CD4-positive, alpha-beta memory T cell (primary cell): ENCODE measurements around the gene POLR2E. TPM values are rescaled to one million over a fixed set of nuclear protein-coding genes. Genes with fewer than 3 reads are reported as not detected.

Experiments
- CTCF ChIA-PET: fragments of 350-600 bp; sonication (Branson Sonifier 250); formaldehyde crosslinking; loops from one replicate; lab custom pipeline; 2021; ENCODE audit warnings: inconsistent platforms; ENCODE audit not compliant: partially characterized antibody; lab: Charles Lee
- POLR2A ChIA-PET: fragments of 350-600 bp; sonication (Branson Sonifier 250); formaldehyde crosslinking; loops from one replicate; lab custom pipeline; 2021; ENCODE audit not compliant: partially characterized antibody; lab: Charles Lee
- DNase-seq, 5 donors: peaks; one replicate each; pipeline versions ENCODE4 v3.0.0 to v3.0.0-alpha.2; 2020 to 2022; ENCODE audit warnings: mixed read lengths in 1 of 5
- H3K27ac ChIP-seq: one replicate; pipeline ENCODE4 v1.7.0; 2013; ENCODE audit warnings: low read depth, low read length
- H3K27me3 ChIP-seq: 2 replicates; pipeline ENCODE4 v1.7.0; 2013; ENCODE audit warnings: mild to moderate bottlenecking, low read length, moderate library complexity; ENCODE audit not compliant: insufficient read depth
- H3K36me3 ChIP-seq: 2 replicates; pipeline ENCODE4 v1.7.0; 2013; ENCODE audit warnings: mild to moderate bottlenecking, low read length, moderate library complexity; ENCODE audit not compliant: insufficient read depth
- H3K4me1 ChIP-seq: 2 replicates; pipeline ENCODE4 v1.7.0; 2013; ENCODE audit warnings: mild to moderate bottlenecking, low read length, moderate library complexity; ENCODE audit not compliant: insufficient read depth
- H3K4me3 ChIP-seq, 2 donors: one replicate each; pipeline ENCODE4 v1.7.0; 2013; ENCODE audit warnings: low read length in 2 of 2, mild to moderate bottlenecking in 1 of 2
- H3K9me3 ChIP-seq, 2 donors: one replicate each; pipeline ENCODE4 v1.7.0; 2013; ENCODE audit warnings: low read length in 2 of 2, control low read depth in 1 of 2; ENCODE audit not compliant: control insufficient read depth in 1 of 2
- H3K27ac Mint-ChIP-seq, 7 donors: one replicate each; pipeline ENCODE4 v1.8.0; 2020 to 2021; ENCODE audit warnings: mixed read lengths in 7 of 7, mild to moderate bottlenecking in 6 of 7, inconsistent platforms in 3 of 7, moderate library complexity in 3 of 7
- H3K27me3 Mint-ChIP-seq, 2 donors: one replicate each; pipeline ENCODE4 v1.8.0; 2020 to 2021; ENCODE audit warnings: mixed read lengths in 2 of 2
- H3K36me3 Mint-ChIP-seq, 2 donors: one replicate each; pipeline ENCODE4 v1.8.0; 2020 to 2021; ENCODE audit warnings: mixed read lengths in 2 of 2, inconsistent platforms in 1 of 2, mild to moderate bottlenecking in 1 of 2
- H3K4me1 Mint-ChIP-seq, 4 donors: one replicate each; pipeline ENCODE4 v1.8.0; 2020 to 2021; ENCODE audit warnings: mixed read lengths in 4 of 4, mild to moderate bottlenecking in 1 of 4
- H3K4me3 Mint-ChIP-seq, 8 donors: one replicate each; pipeline ENCODE4 v1.8.0; 2020 to 2021; ENCODE audit warnings: mixed read lengths in 8 of 8, mild to moderate bottlenecking in 7 of 8, moderate library complexity in 6 of 8, inconsistent platforms in 3 of 8
- H3K9me3 Mint-ChIP-seq, 8 donors: one replicate each; pipeline ENCODE4 v1.8.0; 2020 to 2021; ENCODE audit warnings: mixed read lengths in 8 of 8, mild to moderate bottlenecking in 5 of 8, inconsistent platforms in 3 of 8, moderate library complexity in 1 of 8
- intact Hi-C: fragments of 100-400 bp; cut with micrococcal nuclease; formaldehyde crosslinking; loops from one replicate; pipeline ENCODE4 v1.15.1; 2023
- polyA plus RNA-seq, 2 donors: library from polyadenylated mRNA; unstranded; fragments of 300-500 nt; fragmentation: Illumina TruSeq; gene quantifications; one replicate each; pipeline ENCODE4 v1.2.3, GENCODE V29; 2021
- total RNA-seq, 2 experiments: library from RNA; stranded (reverse); gene quantifications; one replicate each; pipeline ENCODE4 v1.2.3, GENCODE V29; 2021

Gene POLR2E
- total and polyA plus RNA-seq, 4 experiments from 2014 or later: 76.0 to 197 (median 124) TPM

- no peak for DNase-seq
- H3K4me1 Mint-ChIP-seq: peaks cover 20 to 73% (median 36%) of the 10 kb centered on the region in 4 donors
- H3K36me3 Mint-ChIP-seq: peaks cover 32 to 55% of the 10 kb centered on the region in 2 donors
Measured at GRCh38 chr19:1085676-1086442, 9.3 kb downstream of the POLR2E start.

GRCh38 chr19:1085053-1085658, 10.0 kb downstream of the POLR2E start:
- peaks cover 70% of the 10 kb centered on the region for H3K36me3 ChIP-seq
- no peak overlapping the region for H3K27ac ChIP-seq
- DNase-seq: peak in 1 of 5 donors; percentile 12
- peaks cover 89% of the 10 kb centered on the region for H3K4me1 ChIP-seq
- POLR2A ChIA-PET: interaction anchor here (1.0 to 57.1 kb wide), 8 partner anchors 1 to 109 kb away, joined by 3 to 3893 read pairs (median 12); partner anchors contain the start of genes ABCA7, ARHGAP45, CNN2 and GPX4
- no peaks in the 10 kb centered on the region for H3K27me3 ChIP-seq
- intact Hi-C loops: no loop called here
- Mint-ChIP-seq H3K27ac (peak overlapping the region; percentile 42 to 89 (median 80)), H3K4me3 (peak overlapping the region in 5 of 8 donors; percentile 17 to 57 (median 52)), H3K36me3 (peaks cover 33 to 58% of the 10 kb centered on the region in 2 donors), H3K27me3 (no peaks in the 10 kb centered on the region), H3K9me3 (peaks cover 0 to 9% (median 0%) of the 10 kb centered on the region in 8 donors), H3K4me1 (peaks cover 20 to 78% (median 36%) of the 10 kb centered on the region in 4 donors)
- no peaks in the 10 kb centered on the region for H3K9me3 ChIP-seq
- CTCF ChIA-PET: interaction anchor here (1.1 to 17.9 kb wide), 4 partner anchors 9 to 27 kb away, joined by 3 to 219 read pairs (median 19); partner anchors contain the start of gene ARHGAP45
- H3K4me3 ChIP-seq: no peak overlapping the region

More at GRCh38 chr19:1085676-1086442, 9.3 kb downstream of the POLR2E start:
- Mint-ChIP-seq H3K27ac (peak overlapping the region in 5 of 7 donors; percentile 12 to 87 (median 85)), H3K27me3 (no peaks in the 10 kb centered on the region), H3K4me3 (peak overlapping the region in 1 of 8 donors; percentile 57), H3K9me3 (peaks cover 0 to 9% (median 0%) of the 10 kb centered on the region in 8 donors)
- H3K9me3 ChIP-seq: no peaks in the 10 kb centered on the region
- peaks cover 63% of the 10 kb centered on the region for H3K36me3 ChIP-seq
- CTCF ChIA-PET: interaction anchor here (1.1 to 17.9 kb wide), 7 partner anchors 10 to 106 kb away, joined by 3 to 219 read pairs (median 6); partner anchors contain the start of gene ARHGAP45
- H3K27ac ChIP-seq: peak overlapping the region; percentile 74
- no peaks in the 10 kb centered on the region for H3K27me3 ChIP-seq
- peaks cover 81% of the 10 kb centered on the region for H3K4me1 ChIP-seq
- intact Hi-C loops: no loop called here
- no peak overlapping the region for H3K4me3 ChIP-seq
- POLR2A ChIA-PET: interaction anchor here (1.0 to 57.1 kb wide), 9 partner anchors 0 to 183 kb away, joined by 3 to 3893 read pairs (median 6); partner anchors contain the start of genes ABCA7, ARHGAP45, CIRBP and CNN2

GRCh38 chr19:1084024-1084868, 10.9 kb downstream of the POLR2E start:
- DNase-seq: peak in 3 of 5 donors; percentile 4 to 29 (median 10)
- Histone ChIP-seq H3K27me3 (no peaks in the 10 kb centered on the region), H3K4me1 (peaks cover 93% of the 10 kb centered on the region), H3K9me3 (no peaks in the 10 kb centered on the region), H3K27ac (no peak overlapping the region), H3K36me3 (peaks cover 78% of the 10 kb centered on the region), H3K4me3 (no peak overlapping the region)
- ChIA-PET CTCF (interaction anchor here (0.8 to 17.9 kb wide), 6 partner anchors 8 to 110 kb away, joined by 3 to 219 read pairs (median 3); partner anchors contain the start of gene ARHGAP45), POLR2A (interaction anchor here (0.9 to 57.1 kb wide), 7 partner anchors 2 to 185 kb away, joined by 3 to 3893 read pairs (median 8); partner anchors contain the start of genes ABCA7, ARHGAP45, CIRBP and CNN2)
- H3K4me3 Mint-ChIP-seq: peak overlapping the region in 3 of 8 donors; percentile 17 to 57 (median 26)
- peaks cover 39 to 65% of the 10 kb centered on the region in 2 donors for H3K36me3 Mint-ChIP-seq
- peaks cover 22 to 85% (median 41%) of the 10 kb centered on the region in 4 donors for H3K4me1 Mint-ChIP-seq
- intact Hi-C loops: no loop called here
- H3K9me3 Mint-ChIP-seq: peaks cover 0 to 13% (median 0%) of the 10 kb centered on the region in 8 donors
- H3K27me3 Mint-ChIP-seq: no peaks in the 10 kb centered on the region
- peak overlapping the region; percentile 57 to 87 (median 78) for H3K27ac Mint-ChIP-seq

- Mint-ChIP-seq H3K4me3 (peak overlapping the region in 1 of 8 donors; percentile 17), H3K9me3 (peaks cover 0 to 13% (median 0%) of the 10 kb centered on the region in 8 donors), H3K4me1 (peaks cover 18 to 74% (median 40%) of the 10 kb centered on the region in 4 donors), H3K27me3 (no peaks in the 10 kb centered on the region), H3K36me3 (peaks cover 39 to 64% of the 10 kb centered on the region in 2 donors), H3K27ac (peak overlapping the region in 6 of 7 donors; percentile 10 to 87 (median 76))
- H3K4me3 ChIP-seq: no peak overlapping the region
- peak overlapping the region; percentile 47 for H3K27ac ChIP-seq
- peaks cover 90% of the 10 kb centered on the region for H3K4me1 ChIP-seq
- peak in 3 of 5 donors; percentile 12 to 31 (median 13) for DNase-seq
- H3K36me3 ChIP-seq: peaks cover 71% of the 10 kb centered on the region
- ChIA-PET CTCF (interaction anchor here (0.8 to 17.9 kb wide), 4 partner anchors 17 to 112 kb away, joined by 3 to 219 read pairs (median 3); partner anchors contain the start of gene ARHGAP45), POLR2A (interaction anchor here (0.9 to 57.1 kb wide), 6 partner anchors 3 to 186 kb away, joined by 3 to 3893 read pairs (median 17); partner anchors contain the start of genes ABCA7, ARHGAP45, CIRBP and CNN2)
- intact Hi-C loops: no loop called here
- H3K9me3 ChIP-seq: no peaks in the 10 kb centered on the region
- H3K27me3 ChIP-seq: no peaks in the 10 kb centered on the region
Measured at GRCh38 chr19:1082928-1083816, 12.0 kb downstream of the POLR2E start.

GRCh38 chr19:1082165-1082927, 12.8 kb downstream of the POLR2E start:
- intact Hi-C loops: no loop called here
- Mint-ChIP-seq H3K27me3 (no peaks in the 10 kb centered on the region), H3K36me3 (peaks cover 40 to 56% of the 10 kb centered on the region in 2 donors), H3K27ac (peak overlapping the region; percentile 87 to 98 (median 91)), H3K9me3 (peaks cover 0 to 13% (median 0%) of the 10 kb centered on the region in 8 donors), H3K4me1 (peaks cover 10 to 66% (median 36%) of the 10 kb centered on the region in 4 donors), H3K4me3 (peak overlapping the region; percentile 20 to 84 (median 68))
- Histone ChIP-seq H3K27me3 (no peaks in the 10 kb centered on the region), H3K9me3 (no peaks in the 10 kb centered on the region), H3K36me3 (peaks cover 71% of the 10 kb centered on the region), H3K27ac (peak overlapping the region; percentile 47), H3K4me1 (peaks cover 86% of the 10 kb centered on the region), H3K4me3 (no peak overlapping the region)
- DNase-seq: peak; percentile 84 to 93 (median 87)
- CTCF ChIA-PET: interaction anchor here (1.5 to 17.9 kb wide), 3 partner anchors 16 to 57 kb away, joined by 3 to 219 read pairs (median 3); partner anchors contain the start of gene ARHGAP45
- POLR2A ChIA-PET: interaction anchor here (1.0 to 57.1 kb wide), 6 partner anchors 3 to 187 kb away, joined by 3 to 3893 read pairs (median 523); partner anchors contain the start of genes ABCA7, ARHGAP45, CIRBP and CNN2
